ENCODE data around the gene PXDN. TPM values are rescaled to one million over a fixed set of nuclear protein-coding genes. Genes with fewer than 3 reads are reported as not detected.

PXDN gene
- total and polyA plus RNA-seq, 9 of the 15 experiments (the other 6 are each of a cell fraction or from before 2014, with no cell fraction given) = 0.49 TPM; not detected in 8

DNA sequence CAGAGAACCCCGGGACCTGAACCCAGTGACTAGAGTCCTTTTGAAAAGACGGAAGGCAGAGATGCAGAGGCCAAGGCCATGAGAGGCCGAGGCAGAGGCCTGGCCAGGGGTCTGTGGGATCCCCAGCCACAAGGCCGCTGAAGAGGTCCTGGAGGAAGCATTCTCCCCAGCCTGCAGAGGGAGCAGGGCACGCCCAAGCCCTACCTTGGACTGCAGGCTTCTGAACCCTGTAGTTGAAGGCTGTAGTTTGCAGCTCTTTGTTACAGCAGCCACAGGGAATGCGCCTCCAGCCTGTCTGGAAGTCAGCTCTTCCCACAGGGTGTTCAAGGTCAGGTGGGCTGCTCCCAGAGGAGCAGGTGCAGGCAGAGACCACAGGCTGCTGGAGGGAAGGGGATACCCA is 22.1 kb upstream of the PXDN start:
- no peaks in the 10 kb centered on the region for H3K4me1 ChIP-seq (replicated peaks in 1 of 2; ENCODE audit: control insufficient read depth in 2 of 2, insufficient read depth in 2 of 2, low read length in 2 of 2)
- no peaks in the 10 kb centered on the region for H3K9me1 ChIP-seq (ENCODE audit: control insufficient read depth, insufficient read depth, low read length)
- FAIRE-seq (no peak), ATAC-seq (peak; percentile 42; the same call in 2 of the 3 replicates), DNase-seq (ENCODE audit: extremely low read depth in 1 of 4, low spot score in 3 of 4) (no peak)
- no peak for TF ChIP-seq MAFG (tag; conservative IDR thresholded peaks at IDR 0.05)
- TF ChIP-seq CBX5 (IDR thresholded peaks at IDR 0.05; ENCODE audit: borderline replicate concordance, low read depth) = no peak
- no peak for TF ChIP-seq RUNX1 (IDR thresholded peaks at IDR 0.05; ENCODE audit: low read depth)
- no peak for TF ChIP-seq ZNF175 (CRISPR knock-in tag; IDR thresholded peaks at IDR 0.05; ENCODE audit: low read depth)
- TF ChIP-seq ZNF324 (CRISPR knock-in tag; IDR thresholded peaks at IDR 0.05) = no peak
- no peak for TF ChIP-seq CAMTA2 (CRISPR knock-in tag; conservative IDR thresholded peaks at IDR 0.05)
- no peak for TF ChIP-seq NR2C2 (CRISPR knock-in tag; IDR thresholded peaks at IDR 0.05)
- no peak for TF ChIP-seq NR2C2 (tag; IDR thresholded peaks at IDR 0.05)
- no peak for TF ChIP-seq ARID2 (IDR thresholded peaks at IDR 0.05)
- no peak for TF ChIP-seq KDM1A (IDR thresholded peaks at IDR 0.05)
- no peak for TF ChIP-seq ZNF217 (CRISPR knock-in tag; IDR thresholded peaks at IDR 0.05)
- TF ChIP-seq SIN3B (IDR thresholded peaks at IDR 0.05; ENCODE audit: low read depth) = no peak
- no peak for TF ChIP-seq CXXC5 (CRISPR knock-in tag; IDR thresholded peaks at IDR 0.05)
- TF ChIP-seq DNMT1 (IDR thresholded peaks at IDR 0.05) = no peak
- no peak for TF ChIP-seq RAD51 (IDR thresholded peaks at IDR 0.05; ENCODE audit: borderline replicate concordance, low read depth)
- no peak for TF ChIP-seq SLC30A9 (CRISPR knock-in tag; IDR thresholded peaks at IDR 0.05)
- no peak for TF ChIP-seq TFAM (CRISPR knock-in tag; conservative IDR thresholded peaks at IDR 0.05)
- TF ChIP-seq, protein P1, sequence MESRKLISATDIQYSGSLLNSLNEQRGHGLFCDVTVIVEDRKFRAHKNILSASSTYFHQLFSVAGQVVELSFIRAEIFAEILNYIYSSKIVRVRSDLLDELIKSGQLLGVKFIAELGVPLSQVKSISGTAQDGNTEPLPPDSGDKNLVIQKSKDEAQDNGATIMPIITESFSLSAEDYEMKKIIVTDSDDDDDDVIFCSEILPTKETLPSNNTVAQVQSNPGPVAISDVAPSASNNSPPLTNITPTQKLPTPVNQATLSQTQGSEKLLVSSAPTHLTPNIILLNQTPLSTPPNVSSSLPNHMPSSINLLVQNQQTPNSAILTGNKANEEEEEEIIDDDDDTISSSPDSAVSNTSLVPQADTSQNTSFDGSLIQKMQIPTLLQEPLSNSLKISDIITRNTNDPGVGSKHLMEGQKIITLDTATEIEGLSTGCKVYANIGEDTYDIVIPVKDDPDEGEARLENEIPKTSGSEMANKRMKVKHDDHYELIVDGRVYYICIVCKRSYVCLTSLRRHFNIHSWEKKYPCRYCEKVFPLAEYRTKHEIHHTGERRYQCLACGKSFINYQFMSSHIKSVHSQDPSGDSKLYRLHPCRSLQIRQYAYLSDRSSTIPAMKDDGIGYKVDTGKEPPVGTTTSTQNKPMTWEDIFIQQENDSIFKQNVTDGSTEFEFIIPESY (CRISPR knock-in tag; IDR thresholded peaks at IDR 0.05) = no peak
- no peak for TF ChIP-seq ZSCAN32 (CRISPR knock-in tag; IDR thresholded peaks at IDR 0.05)
- TF ChIP-seq ZEB2 (IDR thresholded peaks at IDR 0.05) = no peak
- TF ChIP-seq NR2F6 (CRISPR knock-in tag; IDR thresholded peaks at IDR 0.05) = no peak
- H3K27ac ChIP-seq (ENCODE audit: extremely low read depth, low read depth, low read length) = no peak overlapping the region
- H3K4me3 ChIP-seq = no peak overlapping the region
- no peak overlapping the region for H3K4me2 ChIP-seq (ENCODE audit: insufficient read depth, low read length)
- peaks cover 0 to 12% of the 10 kb centered on the region in 2 experiments; a peak in 1 of 5 replicates for H3K27me3 ChIP-seq (ENCODE audit: control insufficient read depth in 2 of 2, insufficient read depth in 2 of 2, low read length in 2 of 2)
- H2AFZ ChIP-seq (ENCODE audit: low read depth, low read length) = no peak overlapping the region
- in situ Hi-C loops (cut with MboI) (no loop called here), intact Hi-C loops (cut with micrococcal nuclease) (loop anchor here (5.0 kb wide), 1 partner anchor 174 kb away; no protein-coding TSS in a partner anchor)
- H3K9me3 ChIP-seq (replicated peaks; ENCODE audit: control insufficient read depth, insufficient read depth, low read depth, low read length) = no peaks in the 10 kb centered on the region
- no peaks in the 10 kb centered on the region for H3K79me2 ChIP-seq (ENCODE audit: control insufficient read depth, insufficient read depth, low read length)
- H4K20me1 ChIP-seq (replicated peaks; ENCODE audit: control insufficient read depth, insufficient read depth, low read length) = no peaks in the 10 kb centered on the region
- no peaks in the 10 kb centered on the region for H3K36me3 ChIP-seq (ENCODE audit: control insufficient read depth, insufficient read depth, low read length)
- POLR2A ChIA-PET = interaction anchor here (0.6 kb wide), 1 partner anchor 178 kb away, joined by 6 read pairs; no protein-coding TSS in a partner anchor
- no peak overlapping the region for H3K9ac ChIP-seq (ENCODE audit: insufficient read depth in 1 of 2, low read depth in 2 of 2, low read length in 2 of 2)
- CTCF ChIA-PET (ENCODE audit: low intra/inter-chr PET ratio) = no interaction called here
- no TSS peak for BruUV-seq (replicated peaks)
- WGBS (ENCODE audit: insufficient coverage, low coverage, missing lambda C conversion rate) = 0% methylated on average over 6 of the region's 6 CpGs

Measured in K562 (cell line).